ENCODE results near the gene ATAD2B.

DNA sequence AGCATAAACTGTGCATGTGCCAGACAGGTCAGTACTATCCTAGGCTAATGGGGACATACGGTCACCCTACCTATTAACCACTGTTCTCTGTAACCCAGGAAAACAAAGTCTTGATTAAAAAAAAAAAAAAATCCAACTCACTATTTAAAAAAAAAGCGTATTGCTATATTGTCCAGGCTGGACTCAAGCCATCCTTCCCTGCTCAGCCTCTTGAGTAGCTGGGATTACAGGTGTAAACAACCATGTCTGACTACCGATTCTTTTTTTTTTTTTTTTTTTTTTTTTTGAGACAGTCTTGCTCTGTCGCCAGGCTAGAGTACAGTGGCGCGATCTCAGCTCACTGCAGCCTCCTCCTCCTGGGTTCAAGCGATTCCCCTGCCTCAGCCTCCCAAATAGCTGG lies 11.6 kb downstream of the ATAD2B start:
- TF ChIP-seq CTCF (IDR thresholded peaks at IDR 0.05; ENCODE audit: low read depth, low read length), result no peak
- TF ChIP-seq POLR2A (IDR thresholded peaks at IDR 0.05; ENCODE audit: extremely low read depth, insufficient read length), result no peak
- TF ChIP-seq, protein P1, sequence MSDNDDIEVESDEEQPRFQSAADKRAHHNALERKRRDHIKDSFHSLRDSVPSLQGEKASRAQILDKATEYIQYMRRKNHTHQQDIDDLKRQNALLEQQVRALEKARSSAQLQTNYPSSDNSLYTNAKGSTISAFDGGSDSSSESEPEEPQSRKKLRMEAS (IDR thresholded peaks at IDR 0.05; ENCODE audit: low read depth, low read length), result no peak

Measured in NB4 (cell line).